T-helper 1 cell treated with Interleukin-12 subunit alpha and Interleukin-12 subunit beta and Interleukin-4 antibody, amounts not matched to agents 30 μg/mL and 1 μg/mL, for 36 hours (primary cell): ENCODE data around the gene CSNK1G2.

Experiments
- H3K27ac Mint-ChIP-seq: one replicate; pipeline ENCODE4 v1.8.0; 2021; ENCODE audit warnings: mild to moderate bottlenecking, mixed read lengths
- H3K27me3 Mint-ChIP-seq: one replicate; pipeline ENCODE4 v1.8.0; 2021; ENCODE audit warnings: low read depth, mixed read lengths
- H3K36me3 Mint-ChIP-seq: one replicate; pipeline ENCODE4 v1.8.0; 2021; ENCODE audit warnings: low read depth, mixed read lengths
- H3K4me1 Mint-ChIP-seq: one replicate; pipeline ENCODE4 v1.8.0; 2021; ENCODE audit warnings: low read depth, mixed read lengths
- H3K4me3 Mint-ChIP-seq: one replicate; pipeline ENCODE4 v1.8.0; 2021; ENCODE audit warnings: mild to moderate bottlenecking, moderate library complexity, mixed read lengths
- H3K9me3 Mint-ChIP-seq: one replicate; pipeline ENCODE4 v1.8.0; 2021; ENCODE audit warnings: mixed read lengths

CSNK1G2 gene

DNA sequence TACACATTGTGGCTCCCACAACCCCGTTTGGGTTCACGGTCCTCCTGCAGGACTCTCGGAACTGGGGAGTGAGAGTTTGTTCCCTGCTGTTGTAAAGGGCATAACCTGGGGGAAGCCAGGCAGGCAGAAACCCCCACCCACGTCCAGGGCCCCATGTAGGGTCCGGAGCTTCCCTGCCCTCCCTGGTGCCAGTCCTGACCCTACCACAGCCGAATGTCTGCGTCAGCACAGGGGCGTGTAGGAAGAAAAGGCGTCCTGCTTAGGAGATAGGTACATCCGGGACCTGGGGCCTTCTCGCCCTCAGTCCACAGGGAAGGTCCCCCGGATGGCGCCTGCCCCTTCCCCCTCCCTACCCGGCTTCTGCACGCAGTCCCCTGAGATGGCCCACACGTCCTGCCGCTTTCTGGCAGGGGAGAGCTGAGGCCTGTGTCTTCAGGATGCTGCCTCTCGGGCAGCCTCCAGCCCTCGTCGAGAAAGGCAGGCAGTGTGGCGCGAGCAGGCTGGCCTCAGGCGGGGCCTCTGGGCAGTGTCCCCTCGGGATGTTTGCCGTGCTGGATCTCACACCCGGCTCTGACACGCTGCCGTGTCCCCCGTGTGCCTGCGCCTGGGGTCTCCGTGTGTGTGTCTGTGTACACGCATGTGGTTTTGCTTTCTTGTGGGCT is 19.1 kb downstream of the CSNK1G2 start:
- Mint-ChIP-seq H3K27ac (no peak overlapping the region), H3K9me3 (no peaks in the 10 kb centered on the region), H3K36me3 (peaks cover 1% of the 10 kb centered on the region), H3K4me3 (no peak overlapping the region), H3K27me3 (no peaks in the 10 kb centered on the region), H3K4me1 (no peaks in the 10 kb centered on the region)

- Mint-ChIP-seq H3K4me3 (no peak overlapping the region), H3K27ac (no peak overlapping the region), H3K4me1 (peaks cover 4% of the 10 kb centered on the region), H3K27me3 (no peaks in the 10 kb centered on the region), H3K36me3 (peaks cover 5% of the 10 kb centered on the region), H3K9me3 (no peaks in the 10 kb centered on the region)
Measured at GRCh38 chr19:1961000-1961883, 20.3 kb downstream of the CSNK1G2 start.

DNA sequence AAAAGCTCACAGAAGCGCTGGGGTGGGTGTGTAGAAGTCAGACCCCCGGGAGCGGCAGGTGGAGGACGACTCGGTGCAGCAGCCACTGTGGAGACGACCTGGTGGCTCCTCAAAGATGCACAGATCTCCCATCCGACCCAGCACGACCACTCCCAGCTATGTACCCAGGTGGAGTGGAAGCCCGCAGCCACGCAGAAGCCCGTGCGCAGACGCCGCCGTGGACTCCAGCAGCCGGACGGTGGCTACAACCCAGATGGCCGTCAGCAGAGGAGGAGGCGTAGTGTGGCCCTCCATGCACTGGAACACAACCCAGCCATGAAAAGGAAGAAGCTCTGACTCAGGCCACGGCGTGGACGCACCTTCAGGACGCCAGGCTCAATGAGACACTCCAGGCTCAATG is 21.7 kb downstream of the CSNK1G2 start:
- no peak overlapping the region for H3K27ac Mint-ChIP-seq
- no peaks in the 10 kb centered on the region for H3K27me3 Mint-ChIP-seq
- H3K36me3 Mint-ChIP-seq = peaks cover 5% of the 10 kb centered on the region
- H3K9me3 Mint-ChIP-seq = no peaks in the 10 kb centered on the region
- H3K4me3 Mint-ChIP-seq = no peak overlapping the region
- H3K4me1 Mint-ChIP-seq = peaks cover 13% of the 10 kb centered on the region

DNA sequence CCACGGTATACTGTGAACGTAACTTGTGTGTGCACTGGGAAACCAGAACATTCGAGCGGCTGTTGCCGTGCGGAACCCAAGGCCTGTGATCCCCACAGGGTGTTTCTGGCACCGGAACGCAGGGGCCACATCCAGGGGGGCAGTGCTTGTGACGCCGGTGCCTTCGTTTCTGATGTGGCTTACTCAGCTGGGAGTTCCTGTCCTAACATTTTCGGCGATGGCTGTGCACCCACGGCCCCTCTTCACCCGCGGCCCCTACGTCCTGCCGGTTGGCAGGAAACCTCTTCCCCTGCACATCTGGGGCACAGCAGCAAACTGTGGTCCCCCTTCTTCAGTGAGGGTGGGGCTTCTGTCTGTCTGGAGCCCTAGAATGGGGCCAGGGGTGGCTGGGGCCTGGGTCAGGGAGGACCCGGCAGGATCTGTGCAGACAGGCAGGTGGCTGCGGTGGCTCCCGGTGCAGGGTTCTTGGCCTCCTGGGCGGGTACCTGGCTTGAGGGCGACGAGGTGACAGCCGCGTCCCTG is 26.2 kb downstream of the CSNK1G2 start:
- Mint-ChIP-seq H3K36me3 (peaks cover 7% of the 10 kb centered on the region), H3K4me3 (no peak overlapping the region), H3K4me1 (peaks cover 13% of the 10 kb centered on the region), H3K27me3 (no peaks in the 10 kb centered on the region), H3K27ac (no peak overlapping the region), H3K9me3 (no peaks in the 10 kb centered on the region)

DNA sequence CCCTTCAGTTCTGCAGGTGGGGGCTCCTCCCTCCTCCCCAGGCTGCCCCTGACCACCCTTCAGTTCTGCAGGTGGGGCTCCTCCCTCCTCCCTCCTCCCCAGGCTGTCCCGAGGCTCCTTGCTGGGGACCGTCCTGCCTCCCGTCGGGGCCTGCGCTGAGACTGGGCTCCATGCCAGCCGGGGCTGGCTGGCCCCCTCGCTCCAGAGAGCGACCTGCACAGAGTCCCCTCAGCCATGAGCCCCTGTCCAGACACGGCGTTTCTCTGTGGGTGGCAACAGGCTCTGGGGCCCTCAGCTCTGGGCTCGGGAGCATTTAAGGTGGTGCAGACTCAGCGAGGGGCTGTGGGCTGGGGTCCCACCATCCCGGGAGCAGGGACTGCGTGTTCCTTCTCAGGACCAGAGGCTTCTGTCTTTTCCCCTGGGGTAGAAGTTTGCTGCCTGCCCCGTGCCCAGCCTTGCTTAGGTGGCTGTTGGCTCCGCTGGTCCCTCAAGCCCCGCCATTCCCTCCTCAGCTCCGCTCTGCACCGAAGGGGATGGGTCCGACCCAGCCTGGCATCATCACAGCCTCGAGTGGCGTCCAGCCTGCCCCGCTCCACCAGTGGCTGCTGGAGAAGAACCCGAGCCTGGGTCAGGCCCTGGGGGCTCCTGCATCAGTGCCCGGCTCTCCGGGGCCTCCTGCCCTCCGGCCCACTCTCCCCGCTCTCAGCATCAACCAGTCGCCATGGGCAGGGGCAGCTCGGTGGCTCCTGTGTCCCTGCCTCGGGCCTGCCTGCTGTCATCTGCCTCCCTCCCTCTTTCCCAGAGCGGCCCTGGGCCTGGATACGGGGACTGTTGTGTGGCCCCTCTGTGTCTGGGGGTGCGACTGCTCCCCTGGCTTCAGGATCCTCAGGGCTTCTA is 27.6 kb downstream of the CSNK1G2 start:
- Mint-ChIP-seq H3K27me3 (no peaks in the 10 kb centered on the region), H3K4me1 (peaks cover 18% of the 10 kb centered on the region), H3K9me3 (no peaks in the 10 kb centered on the region), H3K27ac (no peak overlapping the region), H3K36me3 (peaks cover 5% of the 10 kb centered on the region), H3K4me3 (no peak overlapping the region)

DNA sequence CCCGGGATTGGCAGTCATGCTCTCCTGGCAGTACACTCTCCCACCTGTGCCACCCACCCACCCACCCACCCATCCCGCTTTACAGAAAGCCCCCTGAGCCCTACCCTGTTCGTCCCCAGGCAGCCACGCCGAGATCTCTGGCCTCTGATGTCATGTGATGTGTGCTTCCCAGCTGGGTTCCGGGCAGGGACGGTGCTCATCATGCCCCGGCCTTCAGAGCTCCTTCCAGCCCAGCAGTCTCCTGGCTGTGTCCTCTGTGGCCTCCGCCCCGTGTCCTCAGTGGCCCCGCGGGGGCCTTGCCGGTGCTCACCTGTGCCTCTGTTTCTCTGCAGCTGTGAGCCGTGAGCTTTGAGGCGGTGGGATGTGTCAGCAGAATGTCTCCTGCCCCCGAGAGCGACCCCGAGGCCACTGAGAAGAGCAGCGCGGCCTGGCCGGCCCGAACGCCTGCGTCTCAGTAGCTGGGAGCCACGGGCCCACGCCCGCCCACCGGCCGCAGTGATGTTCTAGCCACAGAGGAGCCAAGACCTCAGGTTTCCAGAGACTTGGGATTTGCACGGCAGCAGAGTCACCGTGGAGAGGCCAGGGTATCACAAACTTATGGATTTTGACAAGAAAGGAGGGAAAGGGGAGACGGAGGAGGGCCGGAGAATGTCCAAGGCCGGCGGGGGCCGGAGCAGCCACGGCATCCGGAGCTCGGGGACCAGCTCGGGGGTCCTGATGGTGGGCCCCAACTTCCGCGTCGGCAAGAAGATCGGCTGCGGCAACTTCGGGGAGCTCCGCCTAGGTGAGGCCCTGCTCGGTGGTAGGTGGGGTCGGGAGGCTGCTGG is 28.4 kb downstream of the CSNK1G2 start:
- Mint-ChIP-seq H3K9me3 (no peaks in the 10 kb centered on the region), H3K36me3 (peaks cover 5% of the 10 kb centered on the region), H3K27ac (peak overlapping the region; percentile 49), H3K4me3 (no peak overlapping the region), H3K27me3 (no peaks in the 10 kb centered on the region), H3K4me1 (peaks cover 19% of the 10 kb centered on the region)

DNA sequence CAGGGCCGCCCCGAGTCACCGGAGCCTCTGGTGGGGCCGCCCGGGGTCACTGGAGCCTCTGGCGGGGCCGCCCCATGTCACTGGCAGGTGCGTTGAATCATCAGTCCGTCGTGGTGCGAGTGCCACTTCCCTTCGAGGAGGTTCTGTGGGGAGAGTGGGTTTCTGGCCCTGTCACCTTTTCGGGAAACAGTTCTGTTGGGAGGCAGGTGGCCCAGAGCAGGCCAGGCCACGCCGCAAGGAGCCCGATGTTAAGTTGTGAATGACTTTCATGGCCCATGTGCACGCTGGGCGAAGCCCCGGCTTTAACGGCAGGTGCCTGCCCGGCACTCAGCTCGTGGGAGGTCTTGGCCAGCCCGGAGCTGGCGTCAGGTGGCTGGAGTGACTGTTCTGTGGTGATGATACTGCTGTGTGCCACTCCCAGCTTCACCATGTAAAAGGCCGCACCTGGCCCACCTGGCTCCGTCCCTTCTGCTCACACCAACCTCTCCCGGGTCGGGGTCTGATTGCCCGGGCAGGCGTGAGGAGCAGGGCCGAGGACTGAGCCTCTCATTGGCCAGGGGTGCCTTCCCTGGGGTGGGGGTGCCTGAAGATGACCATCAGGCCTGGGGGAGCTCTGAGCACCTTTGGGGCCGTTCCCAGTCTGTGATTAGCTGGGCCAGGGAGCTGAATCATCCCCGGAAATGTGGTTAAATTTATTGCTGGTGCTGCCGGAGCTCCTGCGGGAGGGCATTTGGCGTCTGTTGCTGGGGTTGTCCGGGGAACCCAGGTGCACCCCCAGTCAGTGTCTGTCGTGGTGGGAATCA is 29.2 kb downstream of the CSNK1G2 start:
- peaks cover 19% of the 10 kb centered on the region for H3K4me1 Mint-ChIP-seq

DNA sequence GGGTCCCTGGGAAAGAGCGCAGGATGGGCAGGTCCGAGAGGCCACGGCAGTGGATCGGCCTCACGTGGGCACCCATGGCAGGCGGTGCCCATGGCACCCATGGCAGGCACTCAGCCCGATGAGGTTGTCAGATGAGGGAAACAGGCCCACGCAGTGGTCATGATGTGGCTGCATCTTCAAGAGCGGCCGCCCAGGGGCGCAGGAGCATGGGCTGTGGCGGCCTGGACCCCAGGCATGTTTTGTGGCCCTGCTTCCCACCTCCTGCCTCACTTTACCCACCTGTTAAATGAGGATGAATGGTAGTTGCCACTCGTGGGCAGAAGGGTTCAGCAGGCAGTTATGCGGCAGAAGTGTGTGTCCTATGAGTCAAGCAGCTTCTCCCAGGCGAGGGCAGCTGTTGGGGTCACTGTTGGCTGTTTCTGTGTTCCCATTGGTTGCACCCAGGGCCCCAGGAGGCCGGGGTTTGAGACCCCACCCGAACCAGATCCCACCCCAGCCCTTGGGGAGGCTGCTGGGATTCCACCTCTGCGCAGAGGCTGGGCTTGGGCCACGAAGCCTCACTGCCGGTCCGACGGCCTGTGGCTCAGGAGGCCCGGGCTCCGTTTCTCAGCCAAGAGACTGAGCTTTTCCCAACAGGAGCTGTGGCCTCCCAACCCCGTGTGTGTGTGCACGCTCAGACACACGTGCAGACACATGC is 30.0 kb downstream of the CSNK1G2 start:
- no peaks in the 10 kb centered on the region for H3K27me3 Mint-ChIP-seq
- H3K36me3 Mint-ChIP-seq = peaks cover 4% of the 10 kb centered on the region
- no peaks in the 10 kb centered on the region for H3K9me3 Mint-ChIP-seq
- peaks cover 18% of the 10 kb centered on the region for H3K4me1 Mint-ChIP-seq
- no peak overlapping the region for H3K27ac Mint-ChIP-seq
- no peak overlapping the region for H3K4me3 Mint-ChIP-seq

More for the DNA sequence above, 29.2 kb downstream of the CSNK1G2 start:
- Mint-ChIP-seq H3K9me3 (no peaks in the 10 kb centered on the region), H3K27me3 (no peaks in the 10 kb centered on the region), H3K36me3 (peaks cover 5% of the 10 kb centered on the region), H3K27ac (no peak overlapping the region), H3K4me3 (no peak overlapping the region)

DNA sequence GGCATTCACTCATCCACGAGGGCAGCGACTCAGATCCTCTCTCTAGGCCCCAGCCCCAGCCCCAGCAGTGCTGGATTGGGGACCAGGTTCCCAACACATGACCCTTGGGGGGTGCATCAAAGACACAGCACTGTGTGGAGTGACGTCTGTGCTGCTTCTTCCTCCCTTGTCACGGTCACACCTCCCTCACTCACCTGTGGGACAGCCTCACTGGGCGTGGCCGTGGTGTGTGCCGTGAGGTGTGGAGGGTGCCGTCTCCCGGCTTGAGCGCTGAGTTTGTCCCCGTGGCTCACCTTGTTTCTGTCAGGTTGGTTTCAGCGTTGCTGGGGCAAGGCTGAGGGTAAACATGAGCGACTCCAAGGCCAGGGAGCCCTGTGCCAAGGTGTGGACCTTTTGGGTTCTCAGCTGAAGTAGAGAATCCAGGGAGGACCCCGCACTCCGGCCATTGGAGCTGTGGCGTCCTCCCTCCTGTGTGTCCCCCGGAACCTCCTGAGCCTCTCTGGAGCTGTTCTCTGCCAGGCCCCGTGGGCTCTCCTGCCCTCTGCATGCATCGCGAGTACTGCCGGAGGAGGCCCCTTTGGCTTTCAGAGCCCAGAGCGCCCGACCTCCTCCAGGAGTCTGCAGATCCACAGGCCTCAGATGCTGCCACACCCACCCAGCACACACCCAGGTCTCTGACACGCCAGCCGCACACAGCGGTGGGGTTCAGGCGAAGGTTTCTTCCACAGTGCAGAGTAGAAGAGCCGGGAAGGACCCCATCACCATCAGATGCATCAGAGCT is 33.6 kb downstream of the CSNK1G2 start:
- Mint-ChIP-seq H3K27ac (no peak overlapping the region), H3K9me3 (no peaks in the 10 kb centered on the region), H3K27me3 (no peaks in the 10 kb centered on the region), H3K4me1 (peaks cover 6% of the 10 kb centered on the region), H3K36me3 (peaks cover under 1% of the 10 kb centered on the region), H3K4me3 (no peak overlapping the region)

DNA sequence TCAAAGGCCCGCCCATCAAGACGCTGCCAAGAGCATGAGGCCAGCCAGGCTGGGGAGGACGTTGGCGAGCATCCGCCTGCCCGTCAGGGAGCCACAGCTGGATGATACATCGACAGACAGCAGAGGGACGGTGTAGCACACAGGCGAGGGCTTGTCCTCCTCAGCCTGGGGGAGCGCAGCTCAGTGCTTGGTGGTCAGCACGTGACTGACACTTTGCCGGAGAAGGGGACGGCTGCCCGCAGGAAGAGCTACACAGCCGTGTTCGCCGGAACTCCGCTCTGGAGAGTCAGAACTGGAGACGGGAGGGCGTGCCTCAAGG is 34.1 kb downstream of the CSNK1G2 start:
- H3K9me3 Mint-ChIP-seq = no peaks in the 10 kb centered on the region
- no peak overlapping the region for H3K4me3 Mint-ChIP-seq
- no peak overlapping the region for H3K27ac Mint-ChIP-seq
- peaks cover 6% of the 10 kb centered on the region for H3K4me1 Mint-ChIP-seq
- H3K36me3 Mint-ChIP-seq = no peaks in the 10 kb centered on the region
- H3K27me3 Mint-ChIP-seq = no peaks in the 10 kb centered on the region

DNA sequence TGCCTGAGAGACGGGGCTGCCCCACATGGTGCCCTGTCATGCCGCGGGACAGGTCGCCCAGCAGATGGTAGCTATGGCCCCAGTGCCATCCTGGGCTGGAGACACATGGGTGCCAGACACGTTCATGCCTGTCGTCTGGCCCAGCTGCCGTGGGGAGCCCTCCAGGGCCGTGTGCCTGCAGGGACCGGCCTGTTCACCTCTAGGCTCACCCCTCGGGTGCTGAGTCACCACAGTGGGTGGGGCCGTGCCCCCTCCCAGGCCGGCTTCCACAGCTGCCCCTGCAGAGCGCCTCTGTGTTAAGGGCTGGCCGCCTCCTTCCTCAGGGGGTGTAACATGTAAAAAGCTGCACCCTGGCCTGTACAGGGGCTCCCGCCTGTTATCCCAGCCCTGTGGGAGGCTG is 36.1 kb downstream of the CSNK1G2 start:
- Mint-ChIP-seq H3K9me3 (no peaks in the 10 kb centered on the region), H3K27ac (no peak overlapping the region), H3K4me3 (no peak overlapping the region), H3K36me3 (peaks cover 8% of the 10 kb centered on the region), H3K27me3 (no peaks in the 10 kb centered on the region), H3K4me1 (peaks cover 6% of the 10 kb centered on the region)

GRCh38 chr19:1978346-1978894 is 37.4 kb downstream of the CSNK1G2 start:
- H3K4me3 Mint-ChIP-seq = no peak overlapping the region
- peaks cover 10% of the 10 kb centered on the region for H3K36me3 Mint-ChIP-seq
- H3K27ac Mint-ChIP-seq = no peak overlapping the region
- peaks cover 2% of the 10 kb centered on the region for H3K4me1 Mint-ChIP-seq
- no peaks in the 10 kb centered on the region for H3K27me3 Mint-ChIP-seq
- H3K9me3 Mint-ChIP-seq = no peaks in the 10 kb centered on the region
